GM19455 (cell line): Measurements from ENCODE around the gene OR5M10.
"Not testable (repeated sequence)": the region's sequence is repeated elsewhere in the genome, so short reads cannot be mapped to it uniquely, and the experiment has no call there.

Source experiments
- ATAC-seq: cut with Tn5 transposase; IDR thresholded peaks from one replicate; pipeline ENCODE4 v1.9.1; 2021; ENCODE audit not compliant: unreplicated experiment

OR5M10 gene

GRCh38 chr11:56577621-56578020 is at the start of gene OR5M10:
Gene OR5M10, minus strand, starts transcription at chr11:56577721. Its CDS starts 0 bp downstream, at chr11:56577721.
- no peak for ATAC-seq

GRCh38 chr11:56625946-56626345 is 48.4 kb upstream of the OR5M10 start:
- no peak for ATAC-seq

GRCh38 chr11:56624661-56625110 is 47.2 kb upstream of the OR5M10 start:
- no peak for ATAC-seq

- no peak for ATAC-seq
These were observed 33.7 kb upstream of the OR5M10 start for GRCh38 chr11:56611174-56611573.

- not testable (repeated sequence) for ATAC-seq
These were observed 14.7 kb upstream of the OR5M10 start for GRCh38 chr11:56592088-56592717.

- no peak for ATAC-seq
These were observed 18.9 kb downstream of the OR5M10 start for GRCh38 chr11:56558574-56558973.

- ATAC-seq: not testable (repeated sequence)
These were observed 22.8 kb downstream of the OR5M10 start for GRCh38 chr11:56554691-56555090.

GRCh38 chr11:56545531-56545930 is 32.0 kb downstream of the OR5M10 start:
- ATAC-seq: no peak

- ATAC-seq: no peak
These were observed 33.8 kb downstream of the OR5M10 start for GRCh38 chr11:56543739-56544138.

- ATAC-seq: no peak
These were observed 34.4 kb downstream of the OR5M10 start, which contains the start of gene OR5M11 for GRCh38 chr11:56543157-56543556. Gene OR5M11, minus strand, starts transcription at chr11:56543257. Its CDS starts 0 bp downstream, at chr11:56543257.

- ATAC-seq: no peak
These were observed 44.3 kb downstream of the OR5M10 start for GRCh38 chr11:56533054-56533740.

- no peak for ATAC-seq
These were observed 45.7 kb downstream of the OR5M10 start for GRCh38 chr11:56531856-56532255.
